H1 (cell line): ENCODE results near the gene NEFH.

ENCODE experiments used
- CEBPB ChIP-seq: IDR thresholded peaks from 2 replicates; pipeline ENCODE4 v1.6.1; 2012; ENCODE audit warnings: low read depth, low read length
- CTCF ChIP-seq, 3 experiments: IDR thresholded peaks; 1 replicate in 2 of 3; 2 replicates in 1 of 3; pipeline versions ENCODE4 v1.5.1 to v1.6.1; 2011; ENCODE audit warnings: low read length in 3 of 3, mild to moderate bottlenecking in 3 of 3, inconsistent platforms in 2 of 3, low read depth in 1 of 3, moderate library complexity in 1 of 3; ENCODE audit not compliant: insufficient read depth in 1 of 3; ENCODE audit errors: control extremely low read depth in 1 of 3
- EP300 ChIP-seq, 2 experiments: IDR thresholded peaks; 1 replicate in 1 of 2; 2 replicates in 1 of 2; pipeline ENCODE4 v1.6.1; 2011 to 2012; ENCODE audit warnings: low read depth in 2 of 2, low read length in 2 of 2, mild to moderate bottlenecking in 2 of 2, borderline replicate concordance in 1 of 2, inconsistent platforms in 1 of 2, moderate library complexity in 1 of 2
- HDAC6 ChIP-seq: IDR thresholded peaks from one replicate; pipeline ENCODE4 v1.7.1; 2012; ENCODE audit warnings: low read depth, mild to moderate bottlenecking, inconsistent platforms, low read length, moderate library complexity
- MAFK ChIP-seq: IDR thresholded peaks from 2 replicates; pipeline ENCODE4 v1.6.1; 2012; ENCODE audit warnings: low read depth, mild to moderate bottlenecking, improper control_type of control experiment, low read length
- POLR2A ChIP-seq, 2 experiments: IDR thresholded peaks; 1 replicate in 1 of 2; 2 replicates in 1 of 2; pipeline ENCODE4 v1.6.1; 2011; ENCODE audit warnings: low read depth in 2 of 2, low read length in 2 of 2, mild to moderate bottlenecking in 2 of 2; ENCODE audit errors: control extremely low read depth in 1 of 2
- SIN3A ChIP-seq, 2 experiments: IDR thresholded peaks in 1 of 2; conservative IDR thresholded peaks in 1 of 2; 2 replicates each; pipeline ENCODE4 v1.6.1; 2011 to 2012; ENCODE audit warnings: low read length in 2 of 2, improper control_type of control experiment in 1 of 2, low read depth in 1 of 2, mild to moderate bottlenecking in 1 of 2
- SRF ChIP-seq: IDR thresholded peaks from 2 replicates; pipeline ENCODE4 v1.6.1; 2011; ENCODE audit warnings: mild to moderate bottlenecking, low read depth, low read length, moderate library complexity
- TAF1 ChIP-seq: IDR thresholded peaks from 2 replicates; pipeline ENCODE4 v1.6.1; 2011; ENCODE audit warnings: mild to moderate bottlenecking, low read depth, low read length
- YY1 ChIP-seq: IDR thresholded peaks from 2 replicates; pipeline ENCODE4 v1.6.1; 2011; ENCODE audit warnings: low read depth, mild to moderate bottlenecking, low read length
- TF ChIP-seq, protein P1 (sequence below): IDR thresholded peaks from 2 replicates; pipeline ENCODE4 v1.6.1; 2011; ENCODE audit warnings: low read length, improper control_type of control experiment

DNA sequence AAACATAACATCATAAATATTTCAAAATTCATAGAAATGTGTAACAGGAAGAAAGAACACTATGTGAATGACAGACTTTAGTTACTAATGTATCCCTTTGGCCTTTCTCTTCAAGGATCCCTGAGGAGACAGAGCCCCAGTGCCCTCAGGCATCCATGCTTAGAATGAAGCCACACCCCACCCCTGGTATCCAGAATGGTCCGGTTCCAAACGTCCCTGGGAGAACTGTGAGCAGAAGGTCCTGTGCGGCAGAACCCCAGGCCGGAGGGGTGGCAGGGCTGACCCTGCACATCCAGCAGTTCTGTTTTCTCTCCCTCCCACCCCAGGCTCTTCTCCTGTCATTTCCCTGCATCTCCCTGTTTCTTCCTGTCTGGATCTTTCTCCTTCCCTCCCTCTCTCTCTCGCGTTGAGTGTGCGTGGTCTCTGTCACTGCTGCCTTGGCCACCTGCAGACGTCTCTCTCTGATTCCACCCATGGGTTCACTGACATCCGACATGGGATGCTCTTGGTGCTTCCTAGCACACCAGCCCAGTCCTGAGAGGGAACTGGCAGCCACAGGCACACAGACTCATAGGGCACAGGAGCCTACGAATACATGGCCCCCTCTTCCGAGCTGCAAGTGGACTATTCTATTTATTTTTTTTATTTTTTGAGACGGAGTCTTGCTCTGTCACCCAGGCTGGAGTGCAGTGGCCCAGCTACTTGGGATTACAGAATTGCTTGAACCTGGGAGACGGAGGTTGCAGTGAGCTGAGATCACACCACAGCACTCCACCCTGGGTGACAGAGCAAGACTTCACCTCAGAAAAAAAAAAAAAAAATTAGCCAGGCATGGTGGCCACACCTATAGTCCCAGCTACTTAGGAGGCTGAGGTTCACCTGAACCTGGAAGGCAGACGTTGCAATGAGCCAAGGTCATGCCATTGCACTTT lies 35.9 kb upstream of the NEFH start:
- no peak for TF ChIP-seq POLR2A (IDR thresholded peaks at IDR 0.05; ENCODE audit: control extremely low read depth in 1 of 2, low read depth in 2 of 2, low read length in 2 of 2)
- TF ChIP-seq SIN3A (conservative IDR thresholded peaks at IDR 0.05 in 1 of 2, IDR thresholded peaks at IDR 0.05 in 1 of 2; ENCODE audit: low read depth in 1 of 2, low read length in 2 of 2), result no peak
- TF ChIP-seq, protein P1, sequence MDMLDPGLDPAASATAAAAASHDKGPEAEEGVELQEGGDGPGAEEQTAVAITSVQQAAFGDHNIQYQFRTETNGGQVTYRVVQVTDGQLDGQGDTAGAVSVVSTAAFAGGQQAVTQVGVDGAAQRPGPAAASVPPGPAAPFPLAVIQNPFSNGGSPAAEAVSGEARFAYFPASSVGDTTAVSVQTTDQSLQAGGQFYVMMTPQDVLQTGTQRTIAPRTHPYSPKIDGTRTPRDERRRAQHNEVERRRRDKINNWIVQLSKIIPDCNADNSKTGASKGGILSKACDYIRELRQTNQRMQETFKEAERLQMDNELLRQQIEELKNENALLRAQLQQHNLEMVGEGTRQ, result no peak
- TF ChIP-seq SRF, result no peak
- no peak for TF ChIP-seq CEBPB
- no peak for TF ChIP-seq EP300 (IDR thresholded peaks at IDR 0.05; ENCODE audit: borderline replicate concordance in 1 of 2, low read depth in 2 of 2, low read length in 2 of 2)
- no peak for TF ChIP-seq TAF1
- no peak for TF ChIP-seq MAFK
- TF ChIP-seq HDAC6, result no peak
- no peak for TF ChIP-seq CTCF (IDR thresholded peaks at IDR 0.05; ENCODE audit: control extremely low read depth in 1 of 3, insufficient read depth in 1 of 3, low read depth in 1 of 3, low read length in 3 of 3)
- TF ChIP-seq YY1, result no peak
